ENCODE data around the gene EDAR.

GRCh38 chr2:108905176-108905575 lies 83.8 kb downstream of the EDAR start:
- TF ChIP-seq CTCF (IDR thresholded peaks at IDR 0.05; ENCODE audit: insufficient read depth, low read depth, low read length), result no peak
- no peak for TF ChIP-seq EZH2 (IDR thresholded peaks at IDR 0.05; ENCODE audit: insufficient read depth, low read length)

Data from astrocyte (in vitro differentiated cells and primary cell).